NCI-H2196 treated with DMSO at 0.1 percent for 48 hours (cell line): ENCODE measurements around the gene CTDSP1.
A peak's percentile ranks its signal among the peaks of the same experiment; 100 is the strongest.

Experiments used
- DNase-seq: peaks from one replicate; lab custom pipeline; 2025; ENCODE audit not compliant: unreplicated experiment; lab: John Stamatoyannopoulos, UW

Gene CTDSP1

DNA sequence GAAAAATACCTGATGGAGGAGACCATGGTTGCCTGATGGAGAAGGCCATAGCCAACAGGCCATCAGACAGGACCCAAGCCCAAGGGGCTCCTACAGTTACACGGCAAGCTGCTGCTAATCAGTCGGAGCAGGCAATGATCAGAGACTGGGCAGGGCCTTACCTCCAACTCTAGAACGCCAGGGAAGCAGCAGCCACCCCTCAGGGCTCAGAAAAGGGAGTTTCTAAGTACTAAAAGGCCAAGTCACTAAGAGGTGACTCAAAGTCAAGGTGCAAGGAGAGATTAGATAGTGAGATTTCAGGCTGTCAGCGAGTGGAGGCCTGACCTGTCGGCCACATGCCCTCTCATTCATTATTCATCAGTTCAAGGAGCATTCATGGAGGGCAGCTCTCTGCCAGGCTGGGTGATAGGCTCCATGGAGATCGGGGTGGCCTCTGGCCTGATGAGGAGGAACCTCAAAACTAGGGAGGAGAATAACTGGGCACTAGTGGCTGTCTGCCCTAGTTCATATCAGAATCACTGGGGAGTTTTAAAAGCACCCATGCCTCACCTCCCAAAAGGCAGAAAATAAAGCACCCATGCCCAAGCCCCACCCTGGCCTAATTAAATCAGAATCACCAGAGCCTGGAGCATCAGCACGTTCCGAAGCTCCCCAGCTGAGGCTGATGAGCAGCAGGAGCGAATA is 22.9 kb downstream of the CTDSP1 start:
- no peak for DNase-seq

DNA sequence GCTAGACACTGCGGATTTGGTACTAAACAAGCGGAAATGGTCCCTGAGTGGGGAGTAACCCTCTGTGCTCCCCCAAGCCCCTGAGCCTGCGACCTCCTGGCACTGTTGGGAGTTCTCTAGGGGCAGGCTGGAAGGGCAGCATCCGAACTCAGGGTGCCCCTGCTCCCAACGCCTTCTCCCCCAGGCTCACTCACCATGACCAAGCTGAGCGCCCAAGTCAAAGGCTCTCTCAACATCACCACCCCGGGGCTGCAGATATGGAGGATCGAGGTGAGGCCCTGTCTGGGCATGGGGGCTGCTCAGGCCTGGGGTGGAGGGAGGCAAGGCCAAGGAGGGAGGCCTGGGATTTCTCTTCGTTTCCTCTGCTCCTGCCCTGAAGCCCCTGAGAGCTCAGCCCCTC is 23.9 kb downstream of the CTDSP1 start:
- DNase-seq = no peak

GRCh38 chr2:218425531-218425930 is 25.9 kb downstream of the CTDSP1 start:
- DNase-seq = no peak

DNA sequence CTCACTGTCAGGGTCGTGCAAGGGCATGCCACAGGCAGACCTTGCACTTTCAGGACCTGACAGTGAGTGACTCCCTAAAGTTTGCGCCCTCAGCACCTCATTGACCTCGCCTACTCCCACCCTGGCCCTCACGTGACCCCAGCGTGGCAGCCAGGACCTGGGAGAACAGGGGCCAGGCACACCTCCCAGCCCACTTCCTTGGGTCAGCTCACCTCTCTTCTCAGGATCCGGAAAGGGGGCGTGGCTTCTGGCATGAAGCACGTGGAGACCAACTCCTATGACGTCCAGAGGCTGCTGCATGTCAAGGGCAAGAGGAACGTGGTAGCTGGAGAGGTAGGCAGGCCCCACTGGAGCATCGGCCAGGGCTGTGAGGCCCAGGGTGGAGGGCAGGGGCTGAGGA is 28.1 kb downstream of the CTDSP1 start:
- DNase-seq = no peak

DNA sequence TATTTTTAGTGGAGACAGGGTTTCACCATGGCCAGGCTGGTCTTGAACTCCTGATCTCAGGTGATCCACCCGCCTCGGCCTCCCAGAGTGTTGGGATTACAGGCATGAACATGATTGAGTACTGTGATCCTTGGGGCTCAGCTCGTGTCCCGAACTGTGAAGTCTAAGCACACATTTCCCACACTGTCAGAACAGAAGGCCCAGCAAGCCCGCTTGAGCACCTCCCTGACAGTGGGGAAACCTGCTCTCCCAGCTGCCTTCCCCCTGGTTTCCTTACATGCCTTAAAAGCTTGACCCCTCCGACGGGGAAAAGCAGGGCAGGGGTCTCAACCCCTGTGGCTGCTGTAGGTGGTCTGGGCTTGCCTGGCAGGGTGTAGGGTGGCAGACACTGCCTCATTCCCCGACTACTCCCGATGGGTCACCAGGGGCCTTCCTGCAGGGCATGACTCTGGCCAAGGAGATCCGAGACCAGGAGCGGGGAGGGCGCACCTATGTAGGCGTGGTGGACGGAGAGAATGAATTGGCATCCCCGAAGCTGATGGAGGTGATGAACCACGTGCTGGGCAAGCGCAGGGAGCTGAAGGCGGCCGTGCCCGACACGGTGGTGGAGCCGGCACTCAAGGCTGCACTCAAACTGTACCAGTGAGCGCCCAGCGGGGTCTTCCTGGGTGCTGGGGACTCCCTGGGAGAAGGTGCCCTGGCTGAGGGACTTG is 29.3 kb downstream of the CTDSP1 start:
- no peak for DNase-seq

- no peak for DNase-seq
Measured at GRCh38 chr2:218429911-218430692, 30.4 kb downstream of the CTDSP1 start.

- DNase-seq = no peak
Measured at GRCh38 chr2:218430721-218431120, 31.1 kb downstream of the CTDSP1 start.

DNA sequence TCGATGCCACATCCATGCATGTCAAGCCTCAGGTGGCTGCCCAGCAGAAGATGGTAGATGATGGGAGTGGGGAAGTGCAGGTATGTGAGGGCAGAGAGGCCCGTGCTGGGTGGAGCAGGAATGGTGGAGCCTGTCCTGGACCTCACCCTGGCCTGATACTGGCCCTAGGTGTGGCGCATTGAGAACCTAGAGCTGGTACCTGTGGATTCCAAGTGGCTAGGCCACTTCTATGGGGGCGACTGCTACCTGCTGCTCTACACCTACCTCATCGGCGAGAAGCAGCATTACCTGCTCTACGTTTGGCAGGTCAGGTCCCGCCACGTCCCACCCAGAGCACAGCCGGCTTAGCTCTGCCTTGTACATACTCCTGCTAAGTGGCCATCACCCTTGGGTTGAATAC is 32.2 kb downstream of the CTDSP1 start:
- DNase-seq = no peak

DNA sequence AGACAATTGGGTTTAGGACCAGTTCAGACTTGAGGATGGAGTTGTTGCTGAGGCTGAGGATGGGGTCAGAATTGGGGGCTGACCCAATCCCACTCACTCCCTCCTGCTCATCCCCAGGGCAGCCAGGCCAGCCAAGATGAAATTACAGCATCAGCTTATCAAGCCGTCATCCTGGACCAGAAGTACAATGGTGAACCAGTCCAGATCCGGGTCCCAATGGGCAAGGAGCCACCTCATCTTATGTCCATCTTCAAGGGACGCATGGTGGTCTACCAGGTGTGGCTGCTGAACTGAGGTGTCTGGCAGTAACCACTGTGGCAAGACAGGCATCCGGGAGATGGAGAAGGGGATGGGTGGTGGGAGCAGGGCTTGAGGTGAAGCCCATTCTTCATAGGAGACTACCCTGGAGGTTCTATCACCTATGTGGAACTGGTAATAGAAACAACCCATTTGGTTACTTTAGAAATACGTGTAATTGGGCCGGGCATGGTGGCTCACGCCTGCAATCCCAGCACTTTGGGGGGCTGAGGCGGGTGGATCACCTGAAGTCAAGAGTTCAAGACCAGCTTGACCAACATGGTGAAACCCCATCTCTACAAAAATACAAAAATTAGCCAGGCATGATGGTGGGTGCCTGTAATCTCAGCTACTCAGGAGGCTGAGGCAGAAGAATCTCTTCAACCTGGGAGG is 33.2 kb downstream of the CTDSP1 start:
- DNase-seq = no peak

DNA sequence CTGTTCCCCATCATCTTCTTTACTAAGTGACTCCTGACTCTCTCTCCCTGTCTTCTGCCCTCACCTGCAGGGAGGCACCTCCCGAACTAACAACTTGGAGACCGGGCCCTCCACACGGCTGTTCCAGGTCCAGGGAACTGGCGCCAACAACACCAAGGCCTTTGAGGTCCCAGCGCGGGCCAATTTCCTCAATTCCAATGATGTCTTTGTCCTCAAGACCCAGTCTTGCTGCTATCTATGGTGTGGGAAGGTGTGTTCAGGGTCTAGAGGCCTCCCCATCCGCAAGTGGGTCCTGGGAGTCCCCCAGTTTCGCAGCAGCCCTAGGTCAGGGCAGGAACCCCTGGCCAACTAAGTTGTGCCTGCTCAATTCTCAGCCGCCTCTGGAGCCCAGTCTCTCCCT is 34.8 kb downstream of the CTDSP1 start:
- DNase-seq = no peak

- no peak for DNase-seq
Measured at GRCh38 chr2:218435003-218435982, 35.6 kb downstream of the CTDSP1 start.

DNA sequence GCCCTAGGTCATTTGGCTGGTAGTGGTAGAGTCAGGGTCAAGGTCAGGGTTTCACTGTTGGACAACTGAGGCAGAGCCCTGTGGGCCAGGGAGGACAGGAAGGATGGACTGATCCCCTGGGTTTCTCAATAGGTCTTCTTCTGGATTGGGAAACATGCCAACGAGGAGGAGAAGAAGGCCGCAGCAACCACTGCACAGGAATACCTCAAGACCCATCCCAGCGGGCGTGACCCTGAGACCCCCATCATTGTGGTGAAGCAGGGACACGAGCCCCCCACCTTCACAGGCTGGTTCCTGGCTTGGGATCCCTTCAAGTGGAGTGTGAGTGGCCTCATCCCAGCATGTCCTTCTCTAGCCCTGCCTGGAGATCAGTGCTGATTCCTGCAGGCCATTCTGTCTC is 37.3 kb downstream of the CTDSP1 start:
- DNase-seq = no peak

- no peak for DNase-seq
Measured at GRCh38 chr2:218437969-218438368, 38.3 kb downstream of the CTDSP1 start.

DNA sequence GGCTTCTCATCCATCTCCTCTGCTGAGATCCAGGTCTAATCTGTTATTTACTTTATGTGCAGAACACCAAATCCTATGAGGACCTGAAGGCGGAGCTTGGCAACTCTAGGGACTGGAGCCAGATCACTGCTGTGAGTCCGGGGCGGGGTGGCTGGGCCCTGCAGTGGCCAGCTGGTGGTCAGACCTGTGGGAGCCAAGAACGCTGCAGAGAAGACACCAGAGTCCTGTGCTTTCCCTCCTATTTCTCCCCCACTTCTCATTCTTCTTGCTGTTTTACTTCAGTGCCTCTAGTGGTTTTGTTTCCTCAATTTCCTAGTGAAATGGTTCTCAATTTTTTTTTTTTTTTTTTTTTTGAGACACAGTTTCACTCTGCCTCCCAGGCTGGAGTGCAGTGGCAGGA is 38.9 kb downstream of the CTDSP1 start:
- DNase-seq = no peak

- no peak for DNase-seq
Measured at GRCh38 chr2:218444692-218445357, 45.2 kb downstream of the CTDSP1 start.

- no peak for DNase-seq
Measured at GRCh38 chr2:218445602-218446001, 45.9 kb downstream of the CTDSP1 start.

- DNase-seq = no peak
Measured at GRCh38 chr2:218446547-218446946, 46.9 kb downstream of the CTDSP1 start.

GRCh38 chr2:218447072-218447471 is 47.4 kb downstream of the CTDSP1 start:
- no peak for DNase-seq

DNA sequence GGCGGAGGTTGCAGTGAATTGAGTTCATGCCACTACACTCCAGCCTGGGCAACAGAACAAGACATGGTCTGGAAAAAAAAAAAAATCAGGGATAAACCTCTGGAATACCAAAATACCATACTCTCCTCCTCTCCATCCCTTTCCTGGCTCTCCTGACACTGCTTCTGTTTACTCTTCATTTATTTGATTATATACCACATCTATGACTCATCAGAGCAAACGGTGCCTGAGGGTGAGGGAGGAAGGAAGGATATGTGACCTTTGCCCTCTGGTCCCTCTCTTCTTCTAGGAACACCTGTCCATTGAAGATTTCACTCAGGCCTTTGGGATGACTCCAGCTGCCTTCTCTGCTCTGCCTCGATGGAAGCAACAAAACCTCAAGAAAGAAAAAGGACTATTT is 49.3 kb downstream of the CTDSP1 start:
- peak; percentile 29 for DNase-seq

- DNase-seq = no peak
Measured at GRCh38 chr2:218452079-218452478, 52.4 kb downstream of the CTDSP1 start.
